Measurements from ENCODE around the gene CES1. TPM values are rescaled to one million over a fixed set of nuclear protein-coding genes. Genes with fewer than 3 reads are reported as not detected.

Gene CES1
- total RNA-seq, 4 donors from 2014 or later: 6.8 to 23.2 (median 11.3) TPM

DNA sequence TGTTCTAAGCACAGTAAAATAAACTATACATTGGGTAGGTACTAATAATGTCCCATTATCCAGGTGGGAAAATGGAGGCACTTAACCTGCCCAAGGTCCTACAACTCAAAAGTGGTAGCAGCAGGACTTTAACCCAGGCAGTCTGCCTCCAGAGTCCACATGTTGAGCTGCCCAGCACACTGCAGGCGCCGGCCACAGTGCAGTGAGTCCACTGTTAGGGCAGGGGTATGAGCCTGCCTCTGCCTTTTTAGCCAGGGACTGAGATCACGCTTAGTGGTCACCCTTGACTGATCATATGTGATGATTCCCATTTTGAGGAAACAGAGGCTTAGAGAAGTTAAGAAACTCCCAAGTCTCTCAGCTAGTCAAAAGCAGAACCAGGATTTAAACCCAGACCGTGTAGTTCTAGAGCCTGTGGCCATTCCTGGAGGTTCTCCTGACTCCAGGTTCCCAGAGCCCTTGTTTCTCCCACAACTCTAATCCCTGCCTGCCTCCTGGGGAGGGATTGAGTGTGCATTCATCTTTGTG, 8.4 kb downstream of the CES1 start:
- H3K36me3 ChIP-seq: no peaks in the 10 kb centered on the region
- TF ChIP-seq POLR2AphosphoS5 (IDR thresholded peaks at IDR 0.05): no peak
- TF ChIP-seq POLR2A (IDR thresholded peaks at IDR 0.05): no peak
- TF ChIP-seq, protein P1, sequence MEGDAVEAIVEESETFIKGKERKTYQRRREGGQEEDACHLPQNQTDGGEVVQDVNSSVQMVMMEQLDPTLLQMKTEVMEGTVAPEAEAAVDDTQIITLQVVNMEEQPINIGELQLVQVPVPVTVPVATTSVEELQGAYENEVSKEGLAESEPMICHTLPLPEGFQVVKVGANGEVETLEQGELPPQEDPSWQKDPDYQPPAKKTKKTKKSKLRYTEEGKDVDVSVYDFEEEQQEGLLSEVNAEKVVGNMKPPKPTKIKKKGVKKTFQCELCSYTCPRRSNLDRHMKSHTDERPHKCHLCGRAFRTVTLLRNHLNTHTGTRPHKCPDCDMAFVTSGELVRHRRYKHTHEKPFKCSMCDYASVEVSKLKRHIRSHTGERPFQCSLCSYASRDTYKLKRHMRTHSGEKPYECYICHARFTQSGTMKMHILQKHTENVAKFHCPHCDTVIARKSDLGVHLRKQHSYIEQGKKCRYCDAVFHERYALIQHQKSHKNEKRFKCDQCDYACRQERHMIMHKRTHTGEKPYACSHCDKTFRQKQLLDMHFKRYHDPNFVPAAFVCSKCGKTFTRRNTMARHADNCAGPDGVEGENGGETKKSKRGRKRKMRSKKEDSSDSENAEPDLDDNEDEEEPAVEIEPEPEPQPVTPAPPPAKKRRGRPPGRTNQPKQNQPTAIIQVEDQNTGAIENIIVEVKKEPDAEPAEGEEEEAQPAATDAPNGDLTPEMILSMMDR (IDR thresholded peaks at IDR 0.05): no peak
- TF ChIP-seq EP300 (IDR thresholded peaks at IDR 0.05; ENCODE audit: low read depth): no peak
- intact Hi-C loops (cut with DNase I; ENCODE audit: low total_unique reads): no loop called here
- H3K4me3 ChIP-seq: no peak overlapping the region
- 85 to 89% methylated on average over 3 to 4 of the region's 4 CpGs for WGBS, 2 donors (ENCODE audit: low coverage in 1 of 2)
- in situ Hi-C loops (cut with MboI; ENCODE audit: low pct_ligation_motif_present in 1 of 4, low pct_unique_long_range_greater_than_20kb in 1 of 4, low sequenced_read_pairs in 3 of 4): no loop called here
- no peak for DNase-seq
- H3K4me1 ChIP-seq: no peaks in the 10 kb centered on the region
- no peaks in the 10 kb centered on the region for H3K27me3 ChIP-seq
- H3K9me3 ChIP-seq: no peaks in the 10 kb centered on the region
- H3K27ac ChIP-seq: no peak overlapping the region

DNA sequence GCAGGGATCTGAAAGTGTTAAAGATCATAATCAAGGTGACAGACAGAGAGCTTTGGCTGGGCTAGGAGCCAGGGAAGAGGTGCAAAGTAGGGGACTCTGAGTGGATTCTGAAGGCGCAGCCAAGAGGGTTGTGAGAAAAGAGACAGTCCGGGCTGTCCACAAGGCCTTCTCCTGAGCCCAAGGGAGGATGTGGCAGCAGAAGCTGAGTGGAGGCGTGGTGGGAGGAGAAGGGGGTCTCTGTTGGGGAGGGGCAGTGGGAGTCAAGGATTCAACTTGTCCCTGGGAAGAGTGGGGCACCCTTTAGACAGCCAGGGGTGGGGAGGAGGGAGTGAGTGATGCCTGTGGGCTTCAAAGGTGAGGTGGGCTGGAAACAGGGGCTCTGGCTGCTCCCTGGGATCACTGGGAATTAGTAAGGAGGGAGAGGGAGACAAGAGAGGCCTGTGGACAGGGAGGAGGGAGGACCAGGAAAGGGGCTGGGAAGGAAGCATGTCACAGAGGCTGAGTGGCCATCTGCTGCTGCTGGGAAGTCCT, 10.6 kb downstream of the CES1 start:
- Histone ChIP-seq H3K36me3 (no peaks in the 10 kb centered on the region), H3K4me3 (no peak overlapping the region), H3K27ac (no peak overlapping the region), H3K9me3 (no peaks in the 10 kb centered on the region), H3K4me1 (no peaks in the 10 kb centered on the region), H3K27me3 (no peaks in the 10 kb centered on the region)
- in situ Hi-C loops (cut with MboI; ENCODE audit: low pct_ligation_motif_present in 1 of 4, low pct_unique_long_range_greater_than_20kb in 1 of 4, low sequenced_read_pairs in 3 of 4): no loop called here
- TF ChIP-seq EP300 (IDR thresholded peaks at IDR 0.05; ENCODE audit: low read depth) (no peak), POLR2A (IDR thresholded peaks at IDR 0.05) (no peak), POLR2AphosphoS5 (IDR thresholded peaks at IDR 0.05) (no peak)
- TF ChIP-seq, protein P1 (IDR thresholded peaks at IDR 0.05): no peak
- intact Hi-C loops (cut with DNase I; ENCODE audit: low total_unique reads): no loop called here
- no peak for DNase-seq
- 17 to 68% methylated on average over 1 to 3 of the region's 3 CpGs for WGBS, 2 donors (ENCODE audit: low coverage in 1 of 2)

DNA sequence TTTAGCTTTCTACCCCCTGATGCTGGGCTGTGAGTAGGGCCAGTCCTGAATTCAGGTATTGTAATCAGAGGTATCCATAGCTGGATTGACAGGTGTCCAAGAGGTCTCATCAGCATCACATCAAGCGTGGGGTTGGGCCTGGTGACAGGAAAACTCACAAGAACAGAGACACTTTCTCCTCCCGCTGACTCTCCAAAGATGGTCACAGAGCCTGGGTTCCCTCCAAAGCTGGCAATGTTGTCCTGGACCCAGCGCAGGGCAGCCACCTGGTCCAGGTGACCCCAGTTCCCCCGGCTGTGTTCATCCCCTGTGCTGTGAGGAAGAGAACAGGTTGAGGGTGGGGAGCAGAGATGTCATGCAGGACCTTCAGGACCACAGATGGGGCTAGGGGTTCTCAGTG, 11.7 kb downstream of the CES1 start:
- no peaks in the 10 kb centered on the region for H3K9me3 ChIP-seq

DNA sequence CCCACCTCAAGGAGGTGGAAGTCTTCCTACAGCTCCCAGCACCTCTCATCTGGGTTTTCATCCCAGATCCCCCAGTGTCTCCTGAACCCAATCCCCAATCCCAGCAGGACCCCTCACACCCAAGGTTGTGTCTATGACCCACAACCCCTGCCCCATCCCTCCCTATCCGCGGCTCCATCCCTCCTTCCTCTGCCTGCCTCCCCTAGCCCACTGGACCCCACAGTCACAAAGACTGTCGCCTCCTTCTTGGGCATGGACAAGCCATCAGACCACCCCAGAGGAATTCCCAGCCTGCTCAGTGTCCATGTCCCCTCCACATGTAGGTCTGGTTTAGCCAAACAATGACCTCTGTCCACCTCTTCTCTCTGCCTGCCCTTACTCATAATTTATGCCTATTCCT, 12.3 kb downstream of the CES1 start:
- H3K27ac ChIP-seq: no peak overlapping the region
- no peaks in the 10 kb centered on the region for H3K27me3 ChIP-seq
- intact Hi-C loops (cut with DNase I; ENCODE audit: low total_unique reads) (no loop called here), in situ Hi-C loops (cut with MboI; ENCODE audit: low pct_ligation_motif_present in 1 of 4, low pct_unique_long_range_greater_than_20kb in 1 of 4, low sequenced_read_pairs in 3 of 4) (no loop called here)
- no peaks in the 10 kb centered on the region for H3K9me3 ChIP-seq
- DNase-seq: no peak
- H3K4me1 ChIP-seq: no peaks in the 10 kb centered on the region
- WGBS, 2 donors (ENCODE audit: low coverage in 1 of 2): 80 to 81% methylated on average over 1 to 3 of the region's 3 CpGs
- no peaks in the 10 kb centered on the region for H3K36me3 ChIP-seq
- TF ChIP-seq POLR2A (IDR thresholded peaks at IDR 0.05) (no peak), EP300 (IDR thresholded peaks at IDR 0.05; ENCODE audit: low read depth) (no peak), POLR2AphosphoS5 (IDR thresholded peaks at IDR 0.05) (no peak)
- TF ChIP-seq, protein P1 (IDR thresholded peaks at IDR 0.05): no peak
- no peak overlapping the region for H3K4me3 ChIP-seq

More for the DNA sequence above, 11.7 kb downstream of the CES1 start:
- DNase-seq: no peak
- no peak overlapping the region for H3K27ac ChIP-seq
- intact Hi-C loops (cut with DNase I; ENCODE audit: low total_unique reads): no loop called here
- H3K4me3 ChIP-seq: no peak overlapping the region
- H3K4me1 ChIP-seq: no peaks in the 10 kb centered on the region
- no peaks in the 10 kb centered on the region for H3K27me3 ChIP-seq
- in situ Hi-C loops (cut with MboI; ENCODE audit: low pct_ligation_motif_present in 1 of 4, low pct_unique_long_range_greater_than_20kb in 1 of 4, low sequenced_read_pairs in 3 of 4): no loop called here
- no peaks in the 10 kb centered on the region for H3K36me3 ChIP-seq
- 88% methylated on average over 4 of the region's 4 CpGs; no CpG with 5 or more reads in 1 of the 2 donors for WGBS, 2 donors (ENCODE audit: low coverage in 1 of 2)
- TF ChIP-seq EP300 (IDR thresholded peaks at IDR 0.05; ENCODE audit: low read depth) (no peak), POLR2AphosphoS5 (IDR thresholded peaks at IDR 0.05) (no peak), POLR2A (IDR thresholded peaks at IDR 0.05) (no peak)
- TF ChIP-seq, protein P1 (IDR thresholded peaks at IDR 0.05): no peak

Measured in transverse colon (tissue), 4 donors.